K562 (cell line): ENCODE measurements around the gene KCNH2. TPM values are rescaled to one million over a fixed set of nuclear protein-coding genes. Genes with fewer than 3 reads are reported as not detected.

ENCODE experiments used
- BRD9 ChIP-seq: fragments of 450-650 bp; IDR thresholded peaks from 2 replicates; pipeline ENCODE4 v1.6.1; 2018; ENCODE audit warnings: low read depth; ENCODE audit not compliant: partially characterized antibody
- CTBP1 ChIP-seq: fragments of 450-650 bp; IDR thresholded peaks from 2 replicates; pipeline ENCODE4 v1.6.1; 2016; ENCODE audit warnings: borderline replicate concordance
- E2F3 ChIP-seq: fragments of 250-450 bp; sonication (Bioruptor Pico); IDR thresholded peaks from 2 replicates; pipeline ENCODE4 v1.4.0; 2020; ENCODE audit warnings: mild to moderate bottlenecking
- GABPB1 ChIP-seq: sonication (generic); formaldehyde crosslinking; IDR thresholded peaks from 2 replicates; pipeline ENCODE4 v1.8.0; 2022; ENCODE audit warnings: mild to moderate bottlenecking, missing genetic modification reagents
- JUND ChIP-seq, 2 experiments: IDR thresholded peaks; 2 replicates in 1 of 2; 3 replicates in 1 of 2; pipeline ENCODE4 v1.6.1; 2011; ENCODE audit warnings: borderline replicate concordance in 2 of 2, low read depth in 2 of 2, low read length in 2 of 2, improper control_type of control experiment in 1 of 2, missing biosample characterization in 1 of 2, missing genetic modification characterization in 1 of 2, missing genetic modification reagents in 1 of 2
- KDM4B ChIP-seq, 2 experiments: fragments of 450-650 bp in 1 of 2; sonication (generic) in 1 of 2; IDR thresholded peaks; 2 replicates each; pipeline ENCODE4 v1.6.1; 2016 to 2017; ENCODE audit warnings: borderline replicate concordance in 2 of 2, antibody characterized with exemption in 1 of 2, low read depth in 1 of 2, mild to moderate bottlenecking in 1 of 2
- MECOM ChIP-seq: fragments of 250-450 bp; sonication (Bioruptor Pico); IDR thresholded peaks from 2 replicates; pipeline ENCODE4 v1.8.0; 2022; ENCODE audit warnings: inconsistent platforms
- TAL1 ChIP-seq: fragments of 450-650 bp; IDR thresholded peaks from 2 replicates; pipeline ENCODE4 v1.6.1; 2016; ENCODE audit warnings: mild to moderate bottlenecking
- TCF3 ChIP-seq: sonication (generic); formaldehyde crosslinking; IDR thresholded peaks from 2 replicates; pipeline ENCODE4 v1.4.0; 2020; ENCODE audit warnings: mild to moderate bottlenecking, missing genetic modification reagents
- TCF7L2 ChIP-seq: fragments of 150-350 bp; IDR thresholded peaks from 2 replicates; pipeline ENCODE4 v1.6.1; 2016; ENCODE audit warnings: low read depth, mild to moderate bottlenecking, low read length, moderate library complexity
- ZBTB17 ChIP-seq: fragments of 450-650 bp; formaldehyde crosslinking; IDR thresholded peaks from 2 replicates; pipeline ENCODE4 v1.4.0; 2020; ENCODE audit warnings: mild to moderate bottlenecking
- ZKSCAN8 ChIP-seq: fragments of 200-800 bp; sonication (Bioruptor generic); IDR thresholded peaks from 2 replicates; pipeline ENCODE4 v1.6.1; 2016; ENCODE audit warnings: missing genetic modification characterization, missing compliant biosample characterization
- polyA plus RNA-seq, 8 experiments: library from polyadenylated mRNA; depleted of rRNA in 4 of 8; stranded (reverse) in 5 of 8; unstranded in 3 of 8; fragments of >200 nt; fragmentation: Nextera tagmentation in 2 of 8; fragmentation: Illumina TruSeq in 1 of 8; extraction: Ambion mirVana in 2 of 8; extraction: Trizol in 1 of 8; gene quantifications; 2 replicates each; pipeline versions ENCODE4 v1.2.1 to v1.2.3, GENCODE V29; 2011 to 2014; ENCODE audit warnings: inconsistent platforms in 1 of 8, missing spikeins in 1 of 8
- total RNA-seq, 7 experiments: library from RNA; depleted of rRNA in 6 of 7; stranded (reverse); fragments of >200 nt in 6 of 7; fragmentation: Illumina TruSeq in 2 of 7; extraction: Trizol in 2 of 7; gene quantifications; 2 replicates each; pipeline versions ENCODE4 v1.2.1 to v1.2.3, GENCODE V29; 2011 to 2021; ENCODE audit warnings: low replicate concordance in 1 of 7
- TF ChIP-seq, protein P1 (sequence below): fragments of 250-450 bp; sonication (Bioruptor Pico); IDR thresholded peaks from 2 replicates; pipeline ENCODE4 v1.9.0; 2021; ENCODE audit warnings: mild to moderate bottlenecking, inconsistent platforms
- TF ChIP-seq, protein P2 (sequence below): fragments of 150-350 bp; IDR thresholded peaks from 2 replicates; pipeline ENCODE4 v1.6.1; 2014; ENCODE audit warnings: low read depth, mild to moderate bottlenecking, low read length, borderline replicate concordance
- TF ChIP-seq, protein P3 (sequence below): fragments of 250-450 bp; sonication (Bioruptor Pico); IDR thresholded peaks from 2 replicates; pipeline ENCODE4 v1.9.0; 2021; ENCODE audit warnings: mild to moderate bottlenecking
- TF ChIP-seq, protein P4 (sequence below), 3 experiments: fragments of 200-800 bp in 1 of 3; fragments of 250-450 bp in 1 of 3; fragments of 450-650 bp in 1 of 3; sonication (Bioruptor Pico) in 1 of 3; sonication (Bioruptor generic) in 1 of 3; formaldehyde crosslinking in 1 of 3; IDR thresholded peaks; 2 replicates each; pipeline versions ENCODE4 v1.6.1 to v1.8.0; 2016 to 2022; ENCODE audit warnings: mild to moderate bottlenecking in 2 of 3, missing genetic modification characterization in 2 of 3, missing compliant biosample characterization in 1 of 3, moderate library complexity in 1 of 3

Gene KCNH2
- total and polyA plus RNA-seq, 9 of the 15 experiments (the other 6 are each of a cell fraction or from before 2014, with no cell fraction given), result 18.1 to 368 (median 218) TPM

DNA sequence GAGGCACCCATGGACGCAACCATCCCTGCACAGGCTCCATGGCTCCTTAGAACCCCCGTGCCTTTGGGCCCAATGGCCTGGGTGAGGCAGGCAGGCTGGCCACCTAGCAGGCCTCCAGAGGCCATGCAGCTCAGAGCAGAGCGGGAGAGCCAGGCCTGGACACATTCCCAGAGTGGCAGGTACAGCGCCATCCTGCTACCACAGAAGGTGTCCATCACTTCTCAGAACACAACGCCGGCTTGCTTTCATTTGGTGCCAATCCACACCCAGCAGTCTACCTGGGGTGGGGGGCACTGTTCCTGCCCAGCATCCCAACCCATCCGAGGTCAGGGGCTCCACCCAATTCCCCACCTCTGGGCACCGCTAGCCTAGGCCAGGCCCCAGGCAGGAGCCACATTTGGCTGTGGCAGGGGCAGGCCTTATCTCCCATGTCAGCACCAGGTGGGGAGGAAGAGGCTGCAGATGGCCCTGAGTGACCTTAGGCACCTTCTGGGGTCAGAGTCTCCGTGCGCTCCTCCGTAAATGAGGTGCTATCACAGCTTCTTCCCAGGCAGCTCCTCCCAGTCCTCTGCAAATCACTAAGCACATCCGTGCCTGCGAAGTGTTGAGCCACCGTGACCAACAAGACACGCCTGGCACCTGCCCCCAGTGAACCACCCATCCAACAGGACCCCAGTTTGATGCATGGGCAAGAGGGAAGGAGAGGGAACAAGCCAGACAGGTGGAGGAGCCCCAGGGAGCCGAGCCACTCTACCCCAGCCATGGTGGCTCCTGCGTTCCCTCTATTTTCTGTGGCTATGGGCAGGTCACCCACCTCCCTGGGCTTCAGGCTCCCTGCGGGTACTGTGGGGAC is 14.2 kb downstream of the KCNH2 start (continued):
- TF ChIP-seq, protein P1, sequence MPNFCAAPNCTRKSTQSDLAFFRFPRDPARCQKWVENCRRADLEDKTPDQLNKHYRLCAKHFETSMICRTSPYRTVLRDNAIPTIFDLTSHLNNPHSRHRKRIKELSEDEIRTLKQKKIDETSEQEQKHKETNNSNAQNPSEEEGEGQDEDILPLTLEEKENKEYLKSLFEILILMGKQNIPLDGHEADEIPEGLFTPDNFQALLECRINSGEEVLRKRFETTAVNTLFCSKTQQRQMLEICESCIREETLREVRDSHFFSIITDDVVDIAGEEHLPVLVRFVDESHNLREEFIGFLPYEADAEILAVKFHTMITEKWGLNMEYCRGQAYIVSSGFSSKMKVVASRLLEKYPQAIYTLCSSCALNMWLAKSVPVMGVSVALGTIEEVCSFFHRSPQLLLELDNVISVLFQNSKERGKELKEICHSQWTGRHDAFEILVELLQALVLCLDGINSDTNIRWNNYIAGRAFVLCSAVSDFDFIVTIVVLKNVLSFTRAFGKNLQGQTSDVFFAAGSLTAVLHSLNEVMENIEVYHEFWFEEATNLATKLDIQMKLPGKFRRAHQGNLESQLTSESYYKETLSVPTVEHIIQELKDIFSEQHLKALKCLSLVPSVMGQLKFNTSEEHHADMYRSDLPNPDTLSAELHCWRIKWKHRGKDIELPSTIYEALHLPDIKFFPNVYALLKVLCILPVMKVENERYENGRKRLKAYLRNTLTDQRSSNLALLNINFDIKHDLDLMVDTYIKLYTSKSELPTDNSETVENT (CRISPR knock-in tag), result 0 out of 2 replicates have a peak, but pooled peaks have one; percentile 24
- TF ChIP-seq TAL1 (peak; percentile 36; the same call in 1 of the 2 replicates), TCF3 (peak; percentile 67), E2F3 (no peak), JUND (IDR thresholded peaks at IDR 0.05; ENCODE audit: borderline replicate concordance, low read depth, low read length) (no peak), JUND (tag; IDR thresholded peaks at IDR 0.05; ENCODE audit: borderline replicate concordance, low read depth, low read length) (peak; percentile 30; the same call in 1 of the 3 replicates), TCF7L2 (no peak), CTBP1 (peak; percentile 60; the same call in 1 of the 2 replicates), MECOM (CRISPR knock-in tag) (0 out of 2 replicates have a peak, but pooled peaks have one; percentile 19), BRD9 (no peak), KDM4B (IDR thresholded peaks at IDR 0.05; ENCODE audit: borderline replicate concordance in 2 of 2, low read depth in 1 of 2) (no peak), ZKSCAN8 (CRISPR knock-in tag) (no peak; the same call in 1 of the 2 replicates), ZBTB17 (CRISPR knock-in tag) (no peak), GABPB1 (CRISPR knock-in tag) (no peak)
- TF ChIP-seq, protein P2, sequence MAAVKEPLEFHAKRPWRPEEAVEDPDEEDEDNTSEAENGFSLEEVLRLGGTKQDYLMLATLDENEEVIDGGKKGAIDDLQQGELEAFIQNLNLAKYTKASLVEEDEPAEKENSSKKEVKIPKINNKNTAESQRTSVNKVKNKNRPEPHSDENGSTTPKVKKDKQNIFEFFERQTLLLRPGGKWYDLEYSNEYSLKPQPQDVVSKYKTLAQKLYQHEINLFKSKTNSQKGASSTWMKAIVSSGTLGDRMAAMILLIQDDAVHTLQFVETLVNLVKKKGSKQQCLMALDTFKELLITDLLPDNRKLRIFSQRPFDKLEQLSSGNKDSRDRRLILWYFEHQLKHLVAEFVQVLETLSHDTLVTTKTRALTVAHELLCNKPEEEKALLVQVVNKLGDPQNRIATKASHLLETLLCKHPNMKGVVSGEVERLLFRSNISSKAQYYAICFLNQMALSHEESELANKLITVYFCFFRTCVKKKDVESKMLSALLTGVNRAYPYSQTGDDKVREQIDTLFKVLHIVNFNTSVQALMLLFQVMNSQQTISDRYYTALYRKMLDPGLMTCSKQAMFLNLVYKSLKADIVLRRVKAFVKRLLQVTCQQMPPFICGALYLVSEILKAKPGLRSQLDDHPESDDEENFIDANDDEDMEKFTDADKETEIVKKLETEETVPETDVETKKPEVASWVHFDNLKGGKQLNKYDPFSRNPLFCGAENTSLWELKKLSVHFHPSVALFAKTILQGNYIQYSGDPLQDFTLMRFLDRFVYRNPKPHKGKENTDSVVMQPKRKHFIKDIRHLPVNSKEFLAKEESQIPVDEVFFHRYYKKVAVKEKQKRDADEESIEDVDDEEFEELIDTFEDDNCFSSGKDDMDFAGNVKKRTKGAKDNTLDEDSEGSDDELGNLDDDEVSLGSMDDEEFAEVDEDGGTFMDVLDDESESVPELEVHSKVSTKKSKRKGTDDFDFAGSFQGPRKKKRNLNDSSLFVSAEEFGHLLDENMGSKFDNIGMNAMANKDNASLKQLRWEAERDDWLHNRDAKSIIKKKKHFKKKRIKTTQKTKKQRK, result no peak
- TF ChIP-seq, protein P3, sequence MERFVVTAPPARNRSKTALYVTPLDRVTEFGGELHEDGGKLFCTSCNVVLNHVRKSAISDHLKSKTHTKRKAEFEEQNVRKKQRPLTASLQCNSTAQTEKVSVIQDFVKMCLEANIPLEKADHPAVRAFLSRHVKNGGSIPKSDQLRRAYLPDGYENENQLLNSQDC (CRISPR knock-in tag), result no peak
- TF ChIP-seq, protein P4, sequence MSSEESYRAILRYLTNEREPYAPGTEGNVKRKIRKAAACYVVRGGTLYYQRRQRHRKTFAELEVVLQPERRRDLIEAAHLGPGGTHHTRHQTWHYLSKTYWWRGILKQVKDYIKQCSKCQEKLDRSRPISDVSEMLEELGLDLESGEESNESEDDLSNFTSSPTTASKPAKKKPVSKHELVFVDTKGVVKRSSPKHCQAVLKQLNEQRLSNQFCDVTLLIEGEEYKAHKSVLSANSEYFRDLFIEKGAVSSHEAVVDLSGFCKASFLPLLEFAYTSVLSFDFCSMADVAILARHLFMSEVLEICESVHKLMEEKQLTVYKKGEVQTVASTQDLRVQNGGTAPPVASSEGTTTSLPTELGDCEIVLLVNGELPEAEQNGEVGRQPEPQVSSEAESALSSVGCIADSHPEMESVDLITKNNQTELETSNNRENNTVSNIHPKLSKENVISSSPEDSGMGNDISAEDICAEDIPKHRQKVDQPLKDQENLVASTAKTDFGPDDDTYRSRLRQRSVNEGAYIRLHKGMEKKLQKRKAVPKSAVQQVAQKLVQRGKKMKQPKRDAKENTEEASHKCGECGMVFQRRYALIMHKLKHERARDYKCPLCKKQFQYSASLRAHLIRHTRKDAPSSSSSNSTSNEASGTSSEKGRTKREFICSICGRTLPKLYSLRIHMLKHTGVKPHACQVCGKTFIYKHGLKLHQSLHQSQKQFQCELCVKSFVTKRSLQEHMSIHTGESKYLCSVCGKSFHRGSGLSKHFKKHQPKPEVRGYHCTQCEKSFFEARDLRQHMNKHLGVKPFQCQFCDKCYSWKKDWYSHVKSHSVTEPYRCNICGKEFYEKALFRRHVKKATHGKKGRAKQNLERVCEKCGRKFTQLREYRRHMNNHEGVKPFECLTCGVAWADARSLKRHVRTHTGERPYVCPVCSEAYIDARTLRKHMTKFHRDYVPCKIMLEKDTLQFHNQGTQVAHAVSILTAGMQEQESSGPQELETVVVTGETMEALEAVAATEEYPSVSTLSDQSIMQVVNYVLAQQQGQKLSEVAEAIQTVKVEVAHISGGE (CRISPR knock-in tag; IDR thresholded peaks at IDR 0.05), result 0 out of 6 replicates have a peak, but pooled peaks of 1 of the 3 experiments have one; percentile 24
